IMR-90 (cell line): ENCODE data around the gene E2F8. TPM values are rescaled to one million over a fixed set of nuclear protein-coding genes. Genes with fewer than 3 reads are reported as not detected.

ENCODE experiments used
- ATAC-seq: fragments of 200-7000 bp; cut with Tn5 transposase; 2 replicates; pipeline ENCODE4 v1.9.1; 2020; ENCODE audit warnings: low read depth, mild to moderate bottlenecking, moderate library complexity
- BruUV-seq: library from RNA; stranded (reverse); fragments of 400-500 nt; replicated peaks from 2 replicates; lab custom pipeline; 2021; lab: Mats Ljungman, UMichigan
- CTCF ChIA-PET: fragments of 300-600 bp; formaldehyde crosslinking; extraction: SDS; loops from one replicate; lab custom pipeline; 2021; ENCODE audit warnings: antibody characterized with exemption; lab: Yijun Ruan, JAX
- POLR2A ChIA-PET: fragments of 300-600 bp; sonication (Branson Sonifier 250); formaldehyde crosslinking; loops from one replicate; lab custom pipeline; 2022; ENCODE audit warnings: antibody characterized with exemption; ENCODE audit not compliant: unreplicated experiment; lab: Charles Lee
- DNase-seq: peaks from one replicate; pipeline ENCODE4 v3.0.0; 2013
- H2AFZ ChIP-seq: replicated peaks from 2 replicates; pipeline ENCODE3; 2013; ENCODE audit warnings: low read length, mild to moderate bottlenecking; ENCODE audit not compliant: poor library complexity
- H2AK5ac ChIP-seq: 2 replicates; pipeline ENCODE4 v1.6.1; 2013; ENCODE audit warnings: low read depth, low read length, inconsistent platforms
- H2AK9ac ChIP-seq: replicated peaks from 2 replicates; pipeline ENCODE3; 2013; ENCODE audit warnings: mild to moderate bottlenecking, low read depth, low read length, moderate library complexity; ENCODE audit not compliant: poor library complexity
- H2BK120ac ChIP-seq: 2 replicates; pipeline ENCODE4 v1.6.1; 2013; ENCODE audit warnings: low read depth, low read length, inconsistent platforms
- H2BK15ac ChIP-seq: 3 replicates; pipeline ENCODE4 v1.6.1; 2013; ENCODE audit warnings: low read depth, low read length, inconsistent platforms
- H2BK20ac ChIP-seq: 2 replicates; pipeline ENCODE4 v1.6.1; 2013; ENCODE audit warnings: low read depth, mild to moderate bottlenecking, inconsistent platforms, low read length, moderate library complexity
- H2BK5ac ChIP-seq: 2 replicates; pipeline ENCODE4 v1.6.1; 2013; ENCODE audit warnings: mild to moderate bottlenecking, low read depth, low read length, inconsistent platforms; ENCODE audit not compliant: poor library complexity, severe bottlenecking
- H3K14ac ChIP-seq: replicated peaks from 2 replicates; pipeline ENCODE4 v1.6.1; 2013; ENCODE audit warnings: low read depth, low read length, inconsistent platforms
- H3K18ac ChIP-seq: 2 replicates; pipeline ENCODE4 v1.6.1; 2013; ENCODE audit warnings: low read depth, low read length, control low read depth
- H3K23ac ChIP-seq: 2 replicates; pipeline ENCODE4 v1.6.1; 2013; ENCODE audit warnings: low read depth, low read length, inconsistent platforms
- H3K27ac ChIP-seq: 2 replicates; pipeline ENCODE4 v1.5.1; 2013; ENCODE audit warnings: mild to moderate bottlenecking, control low read depth, low read length; ENCODE audit not compliant: insufficient read depth
- H3K27me3 ChIP-seq: 2 replicates; pipeline ENCODE4 v1.6.1; 2013; ENCODE audit warnings: low read length; ENCODE audit not compliant: control insufficient read depth, insufficient read depth
- H3K36me3 ChIP-seq: 2 replicates; pipeline ENCODE4 v1.6.1; 2013; ENCODE audit warnings: low read length, mixed read lengths; ENCODE audit not compliant: control insufficient read depth, insufficient read depth
- H3K4ac ChIP-seq: 2 replicates; pipeline ENCODE4 v1.6.1; 2013; ENCODE audit warnings: low read depth, low read length, inconsistent platforms
- H3K4me1 ChIP-seq: 2 replicates; pipeline ENCODE4 v1.6.1; 2013; ENCODE audit warnings: low read length, mixed read lengths; ENCODE audit not compliant: control insufficient read depth, insufficient read depth
- H3K4me2 ChIP-seq: 2 replicates; pipeline ENCODE4 v1.6.1; 2013; ENCODE audit warnings: low read depth, mild to moderate bottlenecking, control low read depth, low read length, moderate library complexity
- H3K4me3 ChIP-seq: 2 replicates; pipeline ENCODE4 v1.5.1; 2013; ENCODE audit warnings: low read depth, mild to moderate bottlenecking, control low read depth, low read length, moderate library complexity; ENCODE audit not compliant: insufficient read depth
- H3K56ac ChIP-seq: 2 replicates; pipeline ENCODE4 v1.6.1; 2013; ENCODE audit warnings: low read length, inconsistent platforms; ENCODE audit not compliant: insufficient read depth; ENCODE audit errors: extremely low read depth
- H3K79me1 ChIP-seq, 2 experiments: 2 replicates each; pipeline ENCODE4 v1.6.1; 2013; ENCODE audit warnings: low read length in 2 of 2, inconsistent platforms in 1 of 2, low read depth in 1 of 2
- H3K9ac ChIP-seq: 2 replicates; pipeline ENCODE4 v1.6.1; 2013; ENCODE audit warnings: low read depth, low read length, control low read depth
- H3K9me1 ChIP-seq: 2 replicates; pipeline ENCODE4 v1.6.1; 2013; ENCODE audit warnings: low read length, inconsistent platforms; ENCODE audit not compliant: insufficient read depth
- H3K9me3 ChIP-seq: 2 replicates; pipeline ENCODE4 v1.6.1; 2013; ENCODE audit warnings: low read length; ENCODE audit not compliant: control insufficient read depth, insufficient read depth
- H4K20me1 ChIP-seq: 2 replicates; pipeline ENCODE4 v1.6.1; 2013; ENCODE audit warnings: low read length, inconsistent platforms; ENCODE audit not compliant: insufficient read depth
- H4K5ac ChIP-seq: 2 replicates; pipeline ENCODE4 v1.6.1; 2013; ENCODE audit warnings: mild to moderate bottlenecking, low read depth, low read length, control low read depth
- H4K8ac ChIP-seq, 2 experiments: 2 replicates each; pipeline ENCODE4 v1.6.1; 2013; ENCODE audit warnings: low read depth in 2 of 2, low read length in 2 of 2, control low read depth in 1 of 2, inconsistent platforms in 1 of 2
- H4K91ac ChIP-seq: 2 replicates; pipeline ENCODE4 v1.6.1; 2013; ENCODE audit warnings: low read depth, low read length, inconsistent platforms; ENCODE audit not compliant: insufficient read depth
- BHLHE40 ChIP-seq: fragments of 150-350 bp; IDR thresholded peaks from 2 replicates; pipeline ENCODE4 v1.6.1; 2016; ENCODE audit warnings: mild to moderate bottlenecking, low read depth, low read length
- CEBPB ChIP-seq: IDR thresholded peaks from 2 replicates; pipeline ENCODE4 v1.6.1; 2012; ENCODE audit warnings: low read depth, low read length, improper control_type of control experiment
- CHD1 ChIP-seq: IDR thresholded peaks from 2 replicates; pipeline ENCODE4 v1.6.1; 2012; ENCODE audit warnings: low read depth, low read length, improper control_type of control experiment
- FOS ChIP-seq: fragments of 150-350 bp; IDR thresholded peaks from 2 replicates; pipeline ENCODE4 v1.6.1; 2016; ENCODE audit warnings: low read depth, low read length
- MAFK ChIP-seq: IDR thresholded peaks from 2 replicates; pipeline ENCODE4 v1.6.1; 2012; ENCODE audit warnings: low read depth, low read length, improper control_type of control experiment
- MAZ ChIP-seq: IDR thresholded peaks from 2 replicates; pipeline ENCODE4 v1.6.1; 2012; ENCODE audit warnings: low read depth, mild to moderate bottlenecking, low read length, improper control_type of control experiment, moderate library complexity, borderline replicate concordance
- MXI1 ChIP-seq: IDR thresholded peaks from 2 replicates; pipeline ENCODE4 v1.6.1; 2012; ENCODE audit warnings: low read depth, mild to moderate bottlenecking, low read length, moderate library complexity, borderline replicate concordance
- NFE2L2 ChIP-seq: fragments of 150-350 bp; IDR thresholded peaks from 2 replicates; pipeline ENCODE4 v1.6.1; 2016; ENCODE audit warnings: low read depth, mild to moderate bottlenecking, low read length
- POLR2A ChIP-seq: IDR thresholded peaks from 2 replicates; pipeline ENCODE4 v1.6.1; 2012; ENCODE audit warnings: mild to moderate bottlenecking, low read depth, low read length
- RAD21 ChIP-seq: IDR thresholded peaks from 2 replicates; pipeline ENCODE4 v1.6.1; 2012; ENCODE audit warnings: low read length, improper control_type of control experiment
- RCOR1 ChIP-seq: IDR thresholded peaks from 2 replicates; pipeline ENCODE4 v1.6.1; 2012; ENCODE audit warnings: mild to moderate bottlenecking, low read length, improper control_type of control experiment; ENCODE audit not compliant: insufficient replicate concordance
- RFX5 ChIP-seq: IDR thresholded peaks from 2 replicates; pipeline ENCODE4 v1.8.0; 2012; ENCODE audit warnings: low read depth, mild to moderate bottlenecking, low read length, moderate library complexity
- SMC3 ChIP-seq: fragments of 150-350 bp; IDR thresholded peaks from 2 replicates; pipeline ENCODE4 v1.6.1; 2016; ENCODE audit warnings: low read depth, mild to moderate bottlenecking, antibody characterized with exemption, low read length, moderate library complexity
- dilution Hi-C: fragments of 300-500 bp; cut with HindIII; formaldehyde crosslinking; loops from one replicate; pipeline ENCODE4 v1.14.3; 2018; ENCODE audit warnings: low sequenced_read_pairs; ENCODE audit not compliant: unreplicated experiment
- in situ Hi-C: fragments of 300-500 bp; cut with MboI; formaldehyde crosslinking; loops from 3 replicates; pipeline ENCODE4 v1.14.3; 2019; ENCODE audit warnings: low sequenced_read_pairs, inconsistent platforms, mixed read lengths
- intact Hi-C: fragments of 100-400 bp; cut with micrococcal nuclease; formaldehyde crosslinking; loops from 2 replicates; pipeline ENCODE4 v1.10.0; 2022
- polyA plus RNA-seq, 3 experiments: library from polyadenylated mRNA; depleted of rRNA; stranded (reverse); fragments of >200 nt; gene quantifications; 2 replicates each; pipeline ENCODE4 v1.2.3, GENCODE V29; 2012; ENCODE audit warnings: low replicate concordance in 1 of 3
- total RNA-seq: library from RNA; depleted of rRNA; stranded (reverse); fragments of >200 nt; gene quantifications from 2 replicates; pipeline ENCODE4 v1.2.3, GENCODE V29; 2012
- TF ChIP-seq, protein P1 (sequence below): fragments of 150-350 bp; IDR thresholded peaks from 2 replicates; pipeline ENCODE4 v1.6.1; 2017; ENCODE audit warnings: mild to moderate bottlenecking, antibody characterized with exemption, low read length, low read depth
- TF ChIP-seq, protein P2 (sequence below): fragments of 150-350 bp; IDR thresholded peaks from 2 replicates; pipeline ENCODE4 v1.6.1; 2016; ENCODE audit warnings: low read depth, mild to moderate bottlenecking, low read length, moderate library complexity, borderline replicate concordance
- TF ChIP-seq, protein P3 (sequence below): conservative IDR thresholded peaks from 2 replicates; pipeline ENCODE4 v1.5.1; 2012; ENCODE audit warnings: mild to moderate bottlenecking, low read depth, low read length, improper control_type of control experiment

Gene E2F8
- total and polyA plus RNA-seq, 2 of the 4 experiments (the other 2 are of a cell fraction) = 1.1 to 2.3 TPM

DNA sequence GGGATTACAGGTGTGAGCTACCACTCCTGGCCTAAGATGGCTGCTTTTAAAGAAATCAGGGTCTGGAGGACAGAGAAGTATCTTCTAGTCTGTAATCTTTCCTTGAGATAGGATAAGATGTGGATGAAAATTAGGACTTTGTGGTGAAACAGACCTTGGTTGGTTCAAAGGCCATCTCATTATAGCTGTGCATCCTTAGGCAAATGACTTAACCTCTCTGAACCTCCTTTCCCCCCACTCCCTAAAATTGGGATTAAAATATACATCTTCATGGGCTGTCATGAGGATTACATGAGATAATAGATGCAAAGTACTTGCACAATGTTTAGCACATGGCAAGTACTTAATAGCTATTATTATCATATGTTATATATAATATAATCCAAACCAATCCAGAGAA is 10.8 kb upstream of the E2F8 start:
- POLR2A ChIA-PET = no interaction called here

More for the DNA sequence above, 10.8 kb upstream of the E2F8 start:
- no peaks in the 10 kb centered on the region for H3K9me1 ChIP-seq
- no peak overlapping the region for H3K27ac ChIP-seq
- no peak overlapping the region for H2BK5ac ChIP-seq
- no peaks in the 10 kb centered on the region for H4K20me1 ChIP-seq
- no peak overlapping the region for H3K9ac ChIP-seq
- no peak for ATAC-seq
- intact Hi-C loops = no loop called here
- no peaks in the 10 kb centered on the region for H3K79me1 ChIP-seq
- no peak overlapping the region for H3K4me3 ChIP-seq
- H3K9me3 ChIP-seq = no peaks in the 10 kb centered on the region
- H3K14ac ChIP-seq = no peak overlapping the region
- H2AK9ac ChIP-seq = no peak overlapping the region
- TF ChIP-seq CEBPB (no peak), CHD1 (no peak), MAFK (no peak), BHLHE40 (no peak), RFX5 (no peak), FOS (no peak), RAD21 (no peak), MAZ (no peak), POLR2A (no peak), SMC3 (no peak), MXI1 (no peak), RCOR1 (no peak), NFE2L2 (no peak)
- TF ChIP-seq, protein P1, sequence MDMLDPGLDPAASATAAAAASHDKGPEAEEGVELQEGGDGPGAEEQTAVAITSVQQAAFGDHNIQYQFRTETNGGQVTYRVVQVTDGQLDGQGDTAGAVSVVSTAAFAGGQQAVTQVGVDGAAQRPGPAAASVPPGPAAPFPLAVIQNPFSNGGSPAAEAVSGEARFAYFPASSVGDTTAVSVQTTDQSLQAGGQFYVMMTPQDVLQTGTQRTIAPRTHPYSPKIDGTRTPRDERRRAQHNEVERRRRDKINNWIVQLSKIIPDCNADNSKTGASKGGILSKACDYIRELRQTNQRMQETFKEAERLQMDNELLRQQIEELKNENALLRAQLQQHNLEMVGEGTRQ = no peak
- TF ChIP-seq, protein P2, sequence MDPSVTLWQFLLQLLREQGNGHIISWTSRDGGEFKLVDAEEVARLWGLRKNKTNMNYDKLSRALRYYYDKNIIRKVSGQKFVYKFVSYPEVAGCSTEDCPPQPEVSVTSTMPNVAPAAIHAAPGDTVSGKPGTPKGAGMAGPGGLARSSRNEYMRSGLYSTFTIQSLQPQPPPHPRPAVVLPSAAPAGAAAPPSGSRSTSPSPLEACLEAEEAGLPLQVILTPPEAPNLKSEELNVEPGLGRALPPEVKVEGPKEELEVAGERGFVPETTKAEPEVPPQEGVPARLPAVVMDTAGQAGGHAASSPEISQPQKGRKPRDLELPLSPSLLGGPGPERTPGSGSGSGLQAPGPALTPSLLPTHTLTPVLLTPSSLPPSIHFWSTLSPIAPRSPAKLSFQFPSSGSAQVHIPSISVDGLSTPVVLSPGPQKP = no peak
- TF ChIP-seq, protein P3, sequence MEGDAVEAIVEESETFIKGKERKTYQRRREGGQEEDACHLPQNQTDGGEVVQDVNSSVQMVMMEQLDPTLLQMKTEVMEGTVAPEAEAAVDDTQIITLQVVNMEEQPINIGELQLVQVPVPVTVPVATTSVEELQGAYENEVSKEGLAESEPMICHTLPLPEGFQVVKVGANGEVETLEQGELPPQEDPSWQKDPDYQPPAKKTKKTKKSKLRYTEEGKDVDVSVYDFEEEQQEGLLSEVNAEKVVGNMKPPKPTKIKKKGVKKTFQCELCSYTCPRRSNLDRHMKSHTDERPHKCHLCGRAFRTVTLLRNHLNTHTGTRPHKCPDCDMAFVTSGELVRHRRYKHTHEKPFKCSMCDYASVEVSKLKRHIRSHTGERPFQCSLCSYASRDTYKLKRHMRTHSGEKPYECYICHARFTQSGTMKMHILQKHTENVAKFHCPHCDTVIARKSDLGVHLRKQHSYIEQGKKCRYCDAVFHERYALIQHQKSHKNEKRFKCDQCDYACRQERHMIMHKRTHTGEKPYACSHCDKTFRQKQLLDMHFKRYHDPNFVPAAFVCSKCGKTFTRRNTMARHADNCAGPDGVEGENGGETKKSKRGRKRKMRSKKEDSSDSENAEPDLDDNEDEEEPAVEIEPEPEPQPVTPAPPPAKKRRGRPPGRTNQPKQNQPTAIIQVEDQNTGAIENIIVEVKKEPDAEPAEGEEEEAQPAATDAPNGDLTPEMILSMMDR = no peak
- H3K4ac ChIP-seq = no peak overlapping the region
- H2AFZ ChIP-seq = no peak overlapping the region
- no peak overlapping the region for H3K4me2 ChIP-seq
- no peaks in the 10 kb centered on the region for H3K36me3 ChIP-seq
- H3K27me3 ChIP-seq = peaks cover 17% of the 10 kb centered on the region
- H3K23ac ChIP-seq = no peak overlapping the region
- H3K18ac ChIP-seq = no peak overlapping the region
- CTCF ChIA-PET = interaction anchor here (3.7 kb wide), 1 partner anchor 8 kb away, joined by 15 read pairs; no protein-coding TSS in a partner anchor
- H2BK120ac ChIP-seq = no peak overlapping the region
- no peak overlapping the region for H4K91ac ChIP-seq
- in situ Hi-C loops = no loop called here
- no TSS peak for BruUV-seq
- H2BK15ac ChIP-seq = no peak overlapping the region
- no peak overlapping the region for H2AK5ac ChIP-seq
- no peak overlapping the region for H4K5ac ChIP-seq
- dilution Hi-C loops = no loop called here
- no peak overlapping the region for H4K8ac ChIP-seq
- DNase-seq = no peak
- H2BK20ac ChIP-seq = no peak overlapping the region
- no peak overlapping the region for H3K56ac ChIP-seq
- H3K4me1 ChIP-seq = no peaks in the 10 kb centered on the region
